DMS153 (cell line): Measurements from ENCODE around the gene EMSY.

ENCODE experiments used
- DNase-seq: peaks from one replicate; lab custom pipeline; 2025; lab: John Stamatoyannopoulos, UW

The EMSY gene

DNA sequence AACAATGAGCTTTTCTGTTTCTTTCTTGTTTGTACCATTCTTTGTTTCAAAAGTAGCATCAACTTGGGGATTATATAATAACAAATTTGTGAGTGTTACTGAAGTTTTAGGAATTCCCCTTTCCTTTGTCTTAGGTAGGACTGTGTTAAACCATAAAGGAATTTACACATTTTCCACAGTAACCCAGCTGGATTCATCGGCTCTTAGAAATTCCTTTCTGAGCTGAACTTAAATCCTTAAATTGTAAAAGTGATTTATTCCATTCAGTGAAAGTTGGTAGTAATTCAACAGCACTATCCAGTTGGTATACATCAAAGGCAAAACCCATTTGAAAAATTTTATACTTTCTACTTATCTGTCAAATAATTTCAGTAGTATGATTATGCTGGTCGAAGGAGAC is 11.8 kb downstream of the EMSY start:
- DNase-seq: no peak

GRCh38 chr11:76459299-76459698 is 14.5 kb downstream of the EMSY start:
- no peak for DNase-seq

GRCh38 chr11:76459846-76460245 is 15.0 kb downstream of the EMSY start:
- no peak for DNase-seq

DNA sequence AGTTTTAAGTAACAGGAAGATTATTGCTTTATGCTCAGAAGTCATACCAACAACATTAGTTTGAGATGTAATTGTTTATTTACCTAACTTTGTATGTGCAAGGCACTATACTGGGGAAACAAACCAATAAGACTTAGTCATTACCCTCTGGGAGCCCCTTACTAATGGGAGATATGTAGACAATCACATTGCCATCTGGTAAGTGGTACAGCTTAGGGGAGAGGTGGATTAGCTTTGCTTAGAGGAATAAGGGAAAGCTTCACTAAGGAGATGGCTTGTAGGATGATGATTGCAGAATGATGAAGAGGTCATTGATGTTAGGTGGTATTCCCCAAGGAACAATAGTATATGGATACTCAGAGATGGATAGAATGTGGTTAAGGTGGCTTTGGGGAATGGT is 17.5 kb downstream of the EMSY start:
- no peak for DNase-seq

DNA sequence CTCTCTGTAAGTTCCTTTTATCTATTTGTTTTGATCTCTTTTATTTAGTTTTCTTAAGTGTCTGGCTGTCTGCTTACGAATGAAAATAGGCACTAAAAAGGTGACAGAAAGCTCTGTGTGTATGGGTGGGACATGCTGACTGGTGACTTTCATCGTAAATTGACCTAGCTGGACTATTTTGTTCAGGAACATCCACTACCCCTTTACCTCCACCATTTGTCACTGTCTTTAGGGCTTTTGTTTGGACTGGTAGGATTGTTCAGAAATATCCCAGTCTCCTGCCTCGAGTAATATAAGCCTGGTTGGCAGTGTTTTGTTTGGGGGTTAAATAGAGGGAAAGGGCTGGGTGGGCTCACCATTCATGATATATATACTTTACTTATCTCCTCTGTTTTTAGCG is 20.9 kb downstream of the EMSY start:
- no peak for DNase-seq

DNA sequence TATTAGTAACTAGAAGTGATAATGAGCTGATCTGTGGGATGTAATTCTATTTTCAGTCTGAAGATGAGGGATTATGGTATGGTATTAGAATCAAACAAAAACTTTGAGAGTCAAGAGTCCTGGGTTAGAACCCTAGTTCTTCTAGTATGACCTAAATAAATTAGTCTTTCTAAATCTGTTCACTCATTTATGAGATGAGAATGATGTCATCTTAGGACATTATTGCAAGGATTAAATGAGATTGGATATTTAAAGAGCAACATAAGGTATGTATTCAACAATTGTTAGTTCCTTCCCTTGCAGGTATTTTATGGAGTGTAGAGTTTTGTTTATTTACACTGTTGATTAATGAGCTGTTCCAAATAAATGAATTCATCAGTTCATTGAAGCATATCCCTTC is 21.8 kb downstream of the EMSY start:
- no peak for DNase-seq

DNA sequence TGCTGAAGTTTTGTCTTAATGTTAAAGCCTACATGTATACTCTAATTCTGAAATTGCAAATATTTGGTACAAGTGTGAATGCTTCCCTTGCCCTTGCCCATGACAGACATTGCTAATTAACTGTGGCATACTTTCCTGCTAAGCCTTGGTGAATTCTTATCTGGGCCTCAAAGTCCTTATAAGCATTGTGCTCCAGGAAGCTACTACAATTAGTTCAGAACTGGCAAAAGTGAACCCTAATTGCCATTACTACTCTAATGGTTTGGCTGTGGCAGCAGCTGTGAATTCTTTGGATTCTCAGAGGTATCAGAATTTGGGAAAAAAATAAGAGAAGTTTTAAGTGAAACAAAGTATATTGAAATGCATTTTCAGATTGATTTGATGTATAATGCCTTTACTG is 24.3 kb downstream of the EMSY start:
- DNase-seq: no peak

GRCh38 chr11:76471382-76471781 is 26.6 kb downstream of the EMSY start:
- no peak for DNase-seq

GRCh38 chr11:76480241-76480640 is 35.4 kb downstream of the EMSY start:
- DNase-seq: no peak

GRCh38 chr11:76491644-76492043 is 46.8 kb downstream of the EMSY start:
- DNase-seq: no peak

DNA sequence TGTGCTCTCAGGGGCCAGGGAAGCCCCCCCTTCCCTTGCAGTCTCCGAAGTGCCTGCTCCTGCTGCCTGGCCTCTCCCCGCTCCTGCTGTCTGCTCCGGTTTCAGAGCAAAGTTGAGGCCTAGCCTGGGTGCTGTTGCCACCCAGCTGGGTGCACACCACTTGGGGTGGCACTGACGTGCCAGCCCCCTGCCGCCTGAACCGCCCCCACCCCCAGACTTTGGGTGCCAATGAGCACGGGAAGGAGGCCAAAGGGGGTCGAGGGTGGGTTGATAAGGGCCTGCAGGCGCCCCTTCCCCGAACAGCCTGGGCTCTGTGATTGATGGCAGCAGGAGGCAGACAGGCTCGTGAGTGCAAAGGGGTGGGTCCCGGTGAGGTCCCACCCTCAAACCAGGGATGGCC is 48.2 kb downstream of the EMSY start:
- no peak for DNase-seq

- no peak for DNase-seq
These were observed 49.1 kb downstream of the EMSY start for GRCh38 chr11:76493626-76494539.

- no peak for DNase-seq
These were observed 50.2 kb downstream of the EMSY start for GRCh38 chr11:76495019-76495418.

- no peak for DNase-seq
These were observed 51.4 kb downstream of the EMSY start for GRCh38 chr11:76496174-76496573.

DNA sequence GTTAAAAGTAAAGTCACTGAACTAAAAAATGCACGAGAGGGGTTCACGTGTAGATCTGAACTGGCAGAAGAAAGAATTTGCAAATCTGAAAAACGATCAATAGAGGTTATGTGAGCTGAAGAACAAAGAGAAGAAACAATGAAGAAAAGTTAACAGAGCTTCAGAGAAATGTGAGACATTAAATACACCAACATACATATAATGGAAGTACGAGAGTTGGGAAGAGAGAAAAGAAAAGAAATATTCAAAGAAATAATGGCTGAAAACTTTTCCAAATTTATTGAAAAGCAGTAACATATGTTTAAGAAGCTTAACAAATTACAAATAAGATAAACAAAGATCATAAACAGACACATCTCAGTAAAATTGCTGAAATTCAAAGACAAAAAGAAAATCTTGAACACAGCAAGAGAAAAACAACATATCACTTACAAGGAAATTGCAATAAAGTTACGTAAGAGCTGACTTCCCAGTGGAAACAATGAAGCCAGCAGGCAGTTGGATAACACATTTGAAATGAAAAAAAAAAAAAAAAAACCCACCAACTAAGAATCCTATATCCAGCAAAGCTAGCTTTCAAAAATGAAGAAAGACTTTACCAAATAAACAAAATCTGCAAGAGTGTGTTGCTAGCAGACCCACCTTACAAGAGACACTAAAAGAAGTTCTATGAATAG is 56.8 kb downstream of the EMSY start:
- no peak for DNase-seq

DNA sequence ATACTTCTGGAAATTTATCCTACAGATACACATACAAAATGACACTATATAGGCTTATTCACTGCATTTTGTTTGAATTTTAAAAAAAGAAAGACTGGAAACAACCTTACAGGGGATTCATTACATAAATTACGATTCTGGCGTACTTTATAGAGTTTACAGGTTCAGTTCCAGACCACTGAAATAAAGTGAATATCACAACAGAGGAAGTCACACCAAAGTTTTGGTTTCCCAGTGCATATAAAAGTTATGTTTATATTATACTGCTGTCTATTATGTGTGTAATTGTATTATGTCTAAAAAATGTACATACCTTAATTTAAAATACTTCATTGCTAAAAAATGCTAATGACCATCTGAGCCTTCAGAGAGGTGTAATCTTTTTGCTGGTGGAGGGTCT is 62.0 kb downstream of the EMSY start:
- no peak for DNase-seq

GRCh38 chr11:76510060-76511047 is 65.5 kb downstream of the EMSY start:
- DNase-seq: no peak

GRCh38 chr11:76512851-76513653 is 68.2 kb downstream of the EMSY start:
- peak; percentile 2 for DNase-seq

DNA sequence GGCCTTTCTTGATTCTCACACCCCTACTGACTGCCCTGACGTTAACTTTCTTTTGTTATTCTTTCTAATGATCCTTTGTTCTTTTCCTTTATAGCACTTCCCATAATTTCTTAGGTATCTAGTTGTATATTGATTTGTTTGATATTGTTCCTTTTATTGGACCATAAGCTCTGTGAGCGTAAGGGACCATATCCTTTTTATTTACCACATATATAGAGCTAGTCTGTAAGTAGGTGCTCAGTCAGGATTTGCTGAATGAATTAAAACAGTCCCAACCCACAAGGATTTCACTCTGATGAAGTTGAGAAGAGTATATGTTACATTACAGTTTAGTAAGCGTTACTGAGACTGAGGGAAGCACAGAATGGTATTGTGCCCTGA is 68.8 kb downstream of the EMSY start:
- no peak for DNase-seq

- DNase-seq: no peak
These were observed 70.7 kb downstream of the EMSY start for GRCh38 chr11:76515494-76515893.

- peak; percentile 84 for DNase-seq
These were observed 78.3 kb downstream of the EMSY start for GRCh38 chr11:76523147-76523546.
